Fibroblast of lung (primary cell): Measurements from ENCODE around the gene MARK3.

Experiments used
- EZH2 ChIP-seq: IDR thresholded peaks from 2 replicates; pipeline ENCODE4 v1.5.1; 2012; ENCODE audit warnings: low read length, control low read depth, mild to moderate bottlenecking; ENCODE audit errors: missing control alignments
- TF ChIP-seq, protein P1 (sequence below), 2 donors: IDR thresholded peaks in 1 of 2; conservative IDR thresholded peaks in 1 of 2; 1 replicate in 1 of 2; 2 replicates in 1 of 2; pipeline ENCODE4 v1.5.1; 2011 to 2012; ENCODE audit warnings: low read length in 2 of 2, control low read depth in 1 of 2, inconsistent platforms in 1 of 2, low read depth in 1 of 2, mild to moderate bottlenecking in 1 of 2

DNA sequence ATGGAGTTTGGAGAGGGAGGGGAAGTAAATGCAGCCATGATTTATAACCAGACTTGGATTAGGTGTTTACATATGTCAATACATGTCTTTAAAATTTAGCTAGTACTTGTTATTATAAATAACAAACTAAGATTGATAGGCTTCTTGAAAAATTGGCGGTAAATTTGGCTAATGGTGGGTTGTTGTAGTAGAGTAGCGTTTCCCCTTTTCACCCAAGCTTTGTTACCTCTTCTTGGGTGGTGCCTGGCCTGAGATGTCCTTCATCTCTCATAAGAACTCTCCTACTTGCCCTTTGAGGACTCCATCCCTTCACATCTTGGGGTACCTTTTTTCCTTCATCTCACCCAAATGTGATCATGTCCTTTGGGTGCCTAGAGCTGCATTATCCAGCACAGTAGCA lies 11.2 kb downstream of the MARK3 start:
- TF ChIP-seq, protein P1, sequence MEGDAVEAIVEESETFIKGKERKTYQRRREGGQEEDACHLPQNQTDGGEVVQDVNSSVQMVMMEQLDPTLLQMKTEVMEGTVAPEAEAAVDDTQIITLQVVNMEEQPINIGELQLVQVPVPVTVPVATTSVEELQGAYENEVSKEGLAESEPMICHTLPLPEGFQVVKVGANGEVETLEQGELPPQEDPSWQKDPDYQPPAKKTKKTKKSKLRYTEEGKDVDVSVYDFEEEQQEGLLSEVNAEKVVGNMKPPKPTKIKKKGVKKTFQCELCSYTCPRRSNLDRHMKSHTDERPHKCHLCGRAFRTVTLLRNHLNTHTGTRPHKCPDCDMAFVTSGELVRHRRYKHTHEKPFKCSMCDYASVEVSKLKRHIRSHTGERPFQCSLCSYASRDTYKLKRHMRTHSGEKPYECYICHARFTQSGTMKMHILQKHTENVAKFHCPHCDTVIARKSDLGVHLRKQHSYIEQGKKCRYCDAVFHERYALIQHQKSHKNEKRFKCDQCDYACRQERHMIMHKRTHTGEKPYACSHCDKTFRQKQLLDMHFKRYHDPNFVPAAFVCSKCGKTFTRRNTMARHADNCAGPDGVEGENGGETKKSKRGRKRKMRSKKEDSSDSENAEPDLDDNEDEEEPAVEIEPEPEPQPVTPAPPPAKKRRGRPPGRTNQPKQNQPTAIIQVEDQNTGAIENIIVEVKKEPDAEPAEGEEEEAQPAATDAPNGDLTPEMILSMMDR (conservative IDR thresholded peaks at IDR 0.05 in 1 of 2, IDR thresholded peaks at IDR 0.05 in 1 of 2; ENCODE audit: low read depth in 1 of 2, low read length in 2 of 2): no peak
- no peak for TF ChIP-seq EZH2
